CD4-positive, alpha-beta memory T cell (primary cell): ENCODE results near the gene KCNE2. TPM values are rescaled to one million over a fixed set of nuclear protein-coding genes. Genes with fewer than 3 reads are reported as not detected.

Experiments used
- CTCF ChIA-PET: fragments of 350-600 bp; sonication (Branson Sonifier 250); formaldehyde crosslinking; loops from one replicate; lab custom pipeline; 2021; ENCODE audit warnings: inconsistent platforms; ENCODE audit not compliant: partially characterized antibody; lab: Charles Lee
- POLR2A ChIA-PET: fragments of 350-600 bp; sonication (Branson Sonifier 250); formaldehyde crosslinking; loops from one replicate; lab custom pipeline; 2021; ENCODE audit not compliant: partially characterized antibody; lab: Charles Lee
- DNase-seq, 5 donors: peaks; one replicate each; pipeline versions ENCODE4 v3.0.0 to v3.0.0-alpha.2; 2020 to 2022; ENCODE audit warnings: mixed read lengths in 1 of 5
- H3K27ac ChIP-seq: one replicate; pipeline ENCODE4 v1.7.0; 2013; ENCODE audit warnings: low read depth, low read length
- H3K27me3 ChIP-seq: 2 replicates; pipeline ENCODE4 v1.7.0; 2013; ENCODE audit warnings: mild to moderate bottlenecking, low read length, moderate library complexity; ENCODE audit not compliant: insufficient read depth
- H3K36me3 ChIP-seq: 2 replicates; pipeline ENCODE4 v1.7.0; 2013; ENCODE audit warnings: mild to moderate bottlenecking, low read length, moderate library complexity; ENCODE audit not compliant: insufficient read depth
- H3K4me1 ChIP-seq: 2 replicates; pipeline ENCODE4 v1.7.0; 2013; ENCODE audit warnings: mild to moderate bottlenecking, low read length, moderate library complexity; ENCODE audit not compliant: insufficient read depth
- H3K4me3 ChIP-seq, 2 donors: one replicate each; pipeline ENCODE4 v1.7.0; 2013; ENCODE audit warnings: low read length in 2 of 2, mild to moderate bottlenecking in 1 of 2
- H3K9me3 ChIP-seq, 2 donors: one replicate each; pipeline ENCODE4 v1.7.0; 2013; ENCODE audit warnings: low read length in 2 of 2, control low read depth in 1 of 2; ENCODE audit not compliant: control insufficient read depth in 1 of 2
- H3K27ac Mint-ChIP-seq, 7 donors: one replicate each; pipeline ENCODE4 v1.8.0; 2020 to 2021; ENCODE audit warnings: mixed read lengths in 7 of 7, mild to moderate bottlenecking in 6 of 7, inconsistent platforms in 3 of 7, moderate library complexity in 3 of 7
- H3K27me3 Mint-ChIP-seq, 2 donors: one replicate each; pipeline ENCODE4 v1.8.0; 2020 to 2021; ENCODE audit warnings: mixed read lengths in 2 of 2
- H3K36me3 Mint-ChIP-seq, 2 donors: one replicate each; pipeline ENCODE4 v1.8.0; 2020 to 2021; ENCODE audit warnings: mixed read lengths in 2 of 2, inconsistent platforms in 1 of 2, mild to moderate bottlenecking in 1 of 2
- H3K4me1 Mint-ChIP-seq, 4 donors: one replicate each; pipeline ENCODE4 v1.8.0; 2020 to 2021; ENCODE audit warnings: mixed read lengths in 4 of 4, mild to moderate bottlenecking in 1 of 4
- H3K4me3 Mint-ChIP-seq, 8 donors: one replicate each; pipeline ENCODE4 v1.8.0; 2020 to 2021; ENCODE audit warnings: mixed read lengths in 8 of 8, mild to moderate bottlenecking in 7 of 8, moderate library complexity in 6 of 8, inconsistent platforms in 3 of 8
- H3K9me3 Mint-ChIP-seq, 8 donors: one replicate each; pipeline ENCODE4 v1.8.0; 2020 to 2021; ENCODE audit warnings: mixed read lengths in 8 of 8, mild to moderate bottlenecking in 5 of 8, inconsistent platforms in 3 of 8, moderate library complexity in 1 of 8
- intact Hi-C: fragments of 100-400 bp; cut with micrococcal nuclease; formaldehyde crosslinking; loops from one replicate; pipeline ENCODE4 v1.15.1; 2023
- polyA plus RNA-seq, 2 donors: library from polyadenylated mRNA; unstranded; fragments of 300-500 nt; fragmentation: Illumina TruSeq; gene quantifications; one replicate each; pipeline ENCODE4 v1.2.3, GENCODE V29; 2021
- total RNA-seq, 2 experiments: library from RNA; stranded (reverse); gene quantifications; one replicate each; pipeline ENCODE4 v1.2.3, GENCODE V29; 2021

KCNE2 gene
- total and polyA plus RNA-seq, 4 experiments from 2014 or later: 0.29 to 0.63 TPM; not detected in 2

- Histone ChIP-seq H3K9me3 (no peaks in the 10 kb centered on the region), H3K4me1 (no peaks in the 10 kb centered on the region), H3K4me3 (no peak overlapping the region), H3K27ac (no peak overlapping the region), H3K36me3 (no peaks in the 10 kb centered on the region), H3K27me3 (no peaks in the 10 kb centered on the region)
- H3K4me3 Mint-ChIP-seq: no peak overlapping the region
- no peak overlapping the region for H3K27ac Mint-ChIP-seq
- H3K9me3 Mint-ChIP-seq: no peaks in the 10 kb centered on the region
- DNase-seq: no peak
- peaks cover 4 to 6% (median 5%) of the 10 kb centered on the region in 4 donors for H3K4me1 Mint-ChIP-seq
- POLR2A ChIA-PET: no interaction called here
- intact Hi-C loops: no loop called here
- H3K27me3 Mint-ChIP-seq: peaks cover 5 to 6% of the 10 kb centered on the region in 2 donors
- no peaks in the 10 kb centered on the region for H3K36me3 Mint-ChIP-seq
- CTCF ChIA-PET: interaction anchor here (1.4 to 15.7 kb wide), 2 partner anchors 19 to 420 kb away, joined by 7 to 335 read pairs; no protein-coding TSS in a partner anchor
Observed at GRCh38 chr21:34343347-34343746, 20.5 kb upstream of the KCNE2 start.

- Histone ChIP-seq H3K4me1 (no peaks in the 10 kb centered on the region), H3K4me3 (no peak overlapping the region), H3K27ac (no peak overlapping the region), H3K27me3 (no peaks in the 10 kb centered on the region), H3K36me3 (no peaks in the 10 kb centered on the region), H3K9me3 (no peaks in the 10 kb centered on the region)
- no peaks in the 10 kb centered on the region for H3K9me3 Mint-ChIP-seq
- ChIA-PET CTCF (interaction anchor here (1.1 to 15.7 kb wide), 2 partner anchors 398 to 420 kb away, joined by 3 to 335 read pairs; no protein-coding TSS in a partner anchor), POLR2A (no interaction called here)
- H3K4me1 Mint-ChIP-seq: peaks cover 4 to 6% (median 5%) of the 10 kb centered on the region in 4 donors
- H3K27ac Mint-ChIP-seq: no peak overlapping the region
- H3K36me3 Mint-ChIP-seq: no peaks in the 10 kb centered on the region
- no peak overlapping the region for H3K4me3 Mint-ChIP-seq
- DNase-seq: no peak
- intact Hi-C loops: no loop called here
- H3K27me3 Mint-ChIP-seq: peaks cover 4 to 6% of the 10 kb centered on the region in 2 donors
Observed at GRCh38 chr21:34343838-34344381, 19.9 kb upstream of the KCNE2 start.

- Mint-ChIP-seq H3K4me3 (no peak overlapping the region), H3K36me3 (no peaks in the 10 kb centered on the region), H3K27ac (peak overlapping the region in 1 of 7 donors; percentile 16), H3K9me3 (no peaks in the 10 kb centered on the region), H3K27me3 (peaks cover 3 to 6% of the 10 kb centered on the region in 2 donors), H3K4me1 (peaks cover 4 to 6% (median 5%) of the 10 kb centered on the region in 4 donors)
- Histone ChIP-seq H3K4me1 (no peaks in the 10 kb centered on the region), H3K27ac (no peak overlapping the region), H3K36me3 (no peaks in the 10 kb centered on the region), H3K9me3 (no peaks in the 10 kb centered on the region), H3K27me3 (no peaks in the 10 kb centered on the region), H3K4me3 (no peak overlapping the region)
- CTCF ChIA-PET: interaction anchor here (1.1 to 15.7 kb wide), 2 partner anchors 399 to 421 kb away, joined by 3 to 335 read pairs; no protein-coding TSS in a partner anchor
- POLR2A ChIA-PET: no interaction called here
- DNase-seq: no peak
- intact Hi-C loops: no loop called here
Observed at GRCh38 chr21:34344584-34344983, 19.2 kb upstream of the KCNE2 start.

GRCh38 chr21:34345091-34345871 is 18.5 kb upstream of the KCNE2 start:
- ChIA-PET POLR2A (no interaction called here), CTCF (interaction anchor here (1.1 to 15.7 kb wide), 2 partner anchors 400 to 422 kb away, joined by 3 to 335 read pairs; no protein-coding TSS in a partner anchor)
- intact Hi-C loops: no loop called here
- Mint-ChIP-seq H3K36me3 (no peaks in the 10 kb centered on the region), H3K9me3 (no peaks in the 10 kb centered on the region), H3K27me3 (peaks cover 3% of the 10 kb centered on the region in 2 donors), H3K27ac (peak overlapping the region in 1 of 7 donors; percentile 23), H3K4me1 (peaks cover 4 to 6% (median 5%) of the 10 kb centered on the region in 4 donors), H3K4me3 (no peak overlapping the region)
- no peak overlapping the region for H3K27ac ChIP-seq
- DNase-seq: no peak
- H3K4me1 ChIP-seq: no peaks in the 10 kb centered on the region
- no peaks in the 10 kb centered on the region for H3K9me3 ChIP-seq
- no peaks in the 10 kb centered on the region for H3K36me3 ChIP-seq
- no peak overlapping the region for H3K4me3 ChIP-seq
- H3K27me3 ChIP-seq: no peaks in the 10 kb centered on the region

GRCh38 chr21:34345892-34346291 is 17.9 kb upstream of the KCNE2 start:
- intact Hi-C loops: no loop called here
- Mint-ChIP-seq H3K36me3 (no peaks in the 10 kb centered on the region), H3K9me3 (no peaks in the 10 kb centered on the region), H3K27ac (no peak overlapping the region), H3K4me1 (peaks cover 4 to 6% (median 5%) of the 10 kb centered on the region in 4 donors), H3K4me3 (no peak overlapping the region), H3K27me3 (peaks cover 3% of the 10 kb centered on the region in 2 donors)
- POLR2A ChIA-PET: interaction anchor here (1.3 kb wide), 1 partner anchor 422 kb away, joined by 4 read pairs; no protein-coding TSS in a partner anchor
- Histone ChIP-seq H3K4me3 (no peak overlapping the region), H3K4me1 (no peaks in the 10 kb centered on the region), H3K27me3 (no peaks in the 10 kb centered on the region), H3K36me3 (no peaks in the 10 kb centered on the region), H3K27ac (no peak overlapping the region), H3K9me3 (no peaks in the 10 kb centered on the region)
- no peak for DNase-seq
- CTCF ChIA-PET: interaction anchor here (0.6 to 15.7 kb wide), 4 partner anchors 9 to 826 kb away, joined by 3 to 335 read pairs (median 7); no protein-coding TSS in a partner anchor

- no peak for DNase-seq
- H3K4me1 Mint-ChIP-seq: peaks cover 4 to 6% (median 5%) of the 10 kb centered on the region in 4 donors
- Histone ChIP-seq H3K27me3 (no peaks in the 10 kb centered on the region), H3K36me3 (no peaks in the 10 kb centered on the region), H3K27ac (no peak overlapping the region), H3K4me3 (no peak overlapping the region), H3K4me1 (no peaks in the 10 kb centered on the region), H3K9me3 (no peaks in the 10 kb centered on the region)
- intact Hi-C loops: no loop called here
- peak overlapping the region in 1 of 8 donors; percentile 31 for H3K4me3 Mint-ChIP-seq
- ChIA-PET POLR2A (interaction anchor here (1.2 to 2.1 kb wide), 4 partner anchors 401 to 434 kb away, joined by 5 to 57 read pairs (median 10); partner anchors contain the start of gene ATP5PO), CTCF (interaction anchor here (0.7 to 15.7 kb wide), 23 partner anchors 7 to 1262 kb away, joined by 3 to 335 read pairs (median 7); partner anchors contain the start of gene KCNE2)
- no peaks in the 10 kb centered on the region for H3K36me3 Mint-ChIP-seq
- H3K27ac Mint-ChIP-seq: peak overlapping the region in 1 of 7 donors; percentile 61
- H3K9me3 Mint-ChIP-seq: peaks cover 0 to 3% (median 0%) of the 10 kb centered on the region in 8 donors
- H3K27me3 Mint-ChIP-seq: peaks cover 3 to 6% of the 10 kb centered on the region in 2 donors
Observed at GRCh38 chr21:34348890-34349519, 14.8 kb upstream of the KCNE2 start.
